Right lobe of liver (tissue), 4 donors: ENCODE measurements around the gene RPL19.

Experiments used
- POLR2A ChIP-seq: fragments of 450-650 bp; IDR thresholded peaks from one replicate; pipeline ENCODE4 v1.6.1; 2017; ENCODE audit warnings: antibody characterized with exemption, mild to moderate bottlenecking
- TF ChIP-seq, protein P1 (sequence below), 4 donors: fragments of 200-600 bp in 3 of 4; fragments of 450-650 bp in 1 of 4; IDR thresholded peaks; one replicate each; pipeline versions ENCODE4 v1.5.1 to v1.8.0; 2016 to 2022; ENCODE audit warnings: antibody characterized with exemption in 4 of 4, mild to moderate bottlenecking in 2 of 4
- donor health status: DM: no; HTN: no; CAD: no.
- donor health status: DM: no; HTN: no; CAD: no.
- donor health status: DM: no; HTN: yes; CAD: no.

DNA sequence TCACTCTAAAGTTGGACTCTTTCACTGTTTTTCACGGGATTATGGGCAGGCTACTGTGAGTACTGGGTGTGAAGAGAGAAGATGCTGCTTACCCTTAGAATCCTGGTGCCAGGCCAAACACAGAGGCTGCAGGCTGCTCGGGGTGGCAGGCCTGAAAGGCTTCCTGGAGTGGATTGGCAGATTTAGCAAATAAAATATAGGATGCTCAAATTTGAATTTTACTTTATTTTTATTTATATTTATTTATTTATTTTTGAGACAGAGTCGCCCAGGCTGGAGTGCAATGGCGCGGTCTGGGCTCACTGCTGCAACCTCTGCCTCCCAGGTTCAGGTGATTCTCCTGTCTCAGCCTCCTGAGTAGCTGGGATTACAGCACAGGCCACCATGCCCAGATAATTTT, 40.5 kb downstream of the RPL19 start:
- TF ChIP-seq POLR2A, result no peak
- TF ChIP-seq, protein P1, sequence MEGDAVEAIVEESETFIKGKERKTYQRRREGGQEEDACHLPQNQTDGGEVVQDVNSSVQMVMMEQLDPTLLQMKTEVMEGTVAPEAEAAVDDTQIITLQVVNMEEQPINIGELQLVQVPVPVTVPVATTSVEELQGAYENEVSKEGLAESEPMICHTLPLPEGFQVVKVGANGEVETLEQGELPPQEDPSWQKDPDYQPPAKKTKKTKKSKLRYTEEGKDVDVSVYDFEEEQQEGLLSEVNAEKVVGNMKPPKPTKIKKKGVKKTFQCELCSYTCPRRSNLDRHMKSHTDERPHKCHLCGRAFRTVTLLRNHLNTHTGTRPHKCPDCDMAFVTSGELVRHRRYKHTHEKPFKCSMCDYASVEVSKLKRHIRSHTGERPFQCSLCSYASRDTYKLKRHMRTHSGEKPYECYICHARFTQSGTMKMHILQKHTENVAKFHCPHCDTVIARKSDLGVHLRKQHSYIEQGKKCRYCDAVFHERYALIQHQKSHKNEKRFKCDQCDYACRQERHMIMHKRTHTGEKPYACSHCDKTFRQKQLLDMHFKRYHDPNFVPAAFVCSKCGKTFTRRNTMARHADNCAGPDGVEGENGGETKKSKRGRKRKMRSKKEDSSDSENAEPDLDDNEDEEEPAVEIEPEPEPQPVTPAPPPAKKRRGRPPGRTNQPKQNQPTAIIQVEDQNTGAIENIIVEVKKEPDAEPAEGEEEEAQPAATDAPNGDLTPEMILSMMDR (IDR thresholded peaks at IDR 0.05), result no peak
